OCI-LY7 (cell line): ENCODE results near the gene NTRK1.

Experiments used
- EZH2phosphoT487 ChIP-seq: fragments of 200-600 bp; sonication (generic); IDR thresholded peaks from 2 replicates; pipeline ENCODE4 v1.6.1; 2018; ENCODE audit warnings: low read depth, borderline replicate concordance, mild to moderate bottlenecking, mixed run types, antibody characterized with exemption, low read length, moderate library complexity, mixed read lengths
- TF ChIP-seq, protein P1 (sequence below): fragments of 200-600 bp; sonication (generic); conservative IDR thresholded peaks from 2 replicates; pipeline ENCODE4 v1.5.1; 2014; ENCODE audit warnings: mild to moderate bottlenecking, antibody characterized with exemption, low read length, moderate library complexity, mixed read lengths

- TF ChIP-seq, protein P1, sequence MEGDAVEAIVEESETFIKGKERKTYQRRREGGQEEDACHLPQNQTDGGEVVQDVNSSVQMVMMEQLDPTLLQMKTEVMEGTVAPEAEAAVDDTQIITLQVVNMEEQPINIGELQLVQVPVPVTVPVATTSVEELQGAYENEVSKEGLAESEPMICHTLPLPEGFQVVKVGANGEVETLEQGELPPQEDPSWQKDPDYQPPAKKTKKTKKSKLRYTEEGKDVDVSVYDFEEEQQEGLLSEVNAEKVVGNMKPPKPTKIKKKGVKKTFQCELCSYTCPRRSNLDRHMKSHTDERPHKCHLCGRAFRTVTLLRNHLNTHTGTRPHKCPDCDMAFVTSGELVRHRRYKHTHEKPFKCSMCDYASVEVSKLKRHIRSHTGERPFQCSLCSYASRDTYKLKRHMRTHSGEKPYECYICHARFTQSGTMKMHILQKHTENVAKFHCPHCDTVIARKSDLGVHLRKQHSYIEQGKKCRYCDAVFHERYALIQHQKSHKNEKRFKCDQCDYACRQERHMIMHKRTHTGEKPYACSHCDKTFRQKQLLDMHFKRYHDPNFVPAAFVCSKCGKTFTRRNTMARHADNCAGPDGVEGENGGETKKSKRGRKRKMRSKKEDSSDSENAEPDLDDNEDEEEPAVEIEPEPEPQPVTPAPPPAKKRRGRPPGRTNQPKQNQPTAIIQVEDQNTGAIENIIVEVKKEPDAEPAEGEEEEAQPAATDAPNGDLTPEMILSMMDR = no peak
- no peak for TF ChIP-seq EZH2phosphoT487
Measured at GRCh38 chr1:156906206-156906906, 45.7 kb downstream of the NTRK1 start.
